ENCODE results near the gene RC3H1.
"Not testable (repeated sequence)": the region's sequence is repeated elsewhere in the genome, so short reads cannot be mapped to it uniquely, and the experiment has no call there.

Gene RC3H1, protein sequence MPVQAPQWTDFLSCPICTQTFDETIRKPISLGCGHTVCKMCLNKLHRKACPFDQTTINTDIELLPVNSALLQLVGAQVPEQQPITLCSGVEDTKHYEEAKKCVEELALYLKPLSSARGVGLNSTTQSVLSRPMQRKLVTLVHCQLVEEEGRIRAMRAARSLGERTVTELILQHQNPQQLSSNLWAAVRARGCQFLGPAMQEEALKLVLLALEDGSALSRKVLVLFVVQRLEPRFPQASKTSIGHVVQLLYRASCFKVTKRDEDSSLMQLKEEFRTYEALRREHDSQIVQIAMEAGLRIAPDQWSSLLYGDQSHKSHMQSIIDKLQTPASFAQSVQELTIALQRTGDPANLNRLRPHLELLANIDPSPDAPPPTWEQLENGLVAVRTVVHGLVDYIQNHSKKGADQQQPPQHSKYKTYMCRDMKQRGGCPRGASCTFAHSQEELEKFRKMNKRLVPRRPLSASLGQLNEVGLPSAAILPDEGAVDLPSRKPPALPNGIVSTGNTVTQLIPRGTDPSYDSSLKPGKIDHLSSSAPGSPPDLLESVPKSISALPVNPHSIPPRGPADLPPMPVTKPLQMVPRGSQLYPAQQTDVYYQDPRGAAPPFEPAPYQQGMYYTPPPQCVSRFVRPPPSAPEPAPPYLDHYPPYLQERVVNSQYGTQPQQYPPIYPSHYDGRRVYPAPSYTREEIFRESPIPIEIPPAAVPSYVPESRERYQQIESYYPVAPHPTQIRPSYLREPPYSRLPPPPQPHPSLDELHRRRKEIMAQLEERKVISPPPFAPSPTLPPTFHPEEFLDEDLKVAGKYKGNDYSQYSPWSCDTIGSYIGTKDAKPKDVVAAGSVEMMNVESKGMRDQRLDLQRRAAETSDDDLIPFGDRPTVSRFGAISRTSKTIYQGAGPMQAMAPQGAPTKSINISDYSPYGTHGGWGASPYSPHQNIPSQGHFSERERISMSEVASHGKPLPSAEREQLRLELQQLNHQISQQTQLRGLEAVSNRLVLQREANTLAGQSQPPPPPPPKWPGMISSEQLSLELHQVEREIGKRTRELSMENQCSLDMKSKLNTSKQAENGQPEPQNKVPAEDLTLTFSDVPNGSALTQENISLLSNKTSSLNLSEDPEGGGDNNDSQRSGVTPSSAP
- 86.9 to 104 (median 98.3) reads per million in 4 donors for total RNA-seq

DNA sequence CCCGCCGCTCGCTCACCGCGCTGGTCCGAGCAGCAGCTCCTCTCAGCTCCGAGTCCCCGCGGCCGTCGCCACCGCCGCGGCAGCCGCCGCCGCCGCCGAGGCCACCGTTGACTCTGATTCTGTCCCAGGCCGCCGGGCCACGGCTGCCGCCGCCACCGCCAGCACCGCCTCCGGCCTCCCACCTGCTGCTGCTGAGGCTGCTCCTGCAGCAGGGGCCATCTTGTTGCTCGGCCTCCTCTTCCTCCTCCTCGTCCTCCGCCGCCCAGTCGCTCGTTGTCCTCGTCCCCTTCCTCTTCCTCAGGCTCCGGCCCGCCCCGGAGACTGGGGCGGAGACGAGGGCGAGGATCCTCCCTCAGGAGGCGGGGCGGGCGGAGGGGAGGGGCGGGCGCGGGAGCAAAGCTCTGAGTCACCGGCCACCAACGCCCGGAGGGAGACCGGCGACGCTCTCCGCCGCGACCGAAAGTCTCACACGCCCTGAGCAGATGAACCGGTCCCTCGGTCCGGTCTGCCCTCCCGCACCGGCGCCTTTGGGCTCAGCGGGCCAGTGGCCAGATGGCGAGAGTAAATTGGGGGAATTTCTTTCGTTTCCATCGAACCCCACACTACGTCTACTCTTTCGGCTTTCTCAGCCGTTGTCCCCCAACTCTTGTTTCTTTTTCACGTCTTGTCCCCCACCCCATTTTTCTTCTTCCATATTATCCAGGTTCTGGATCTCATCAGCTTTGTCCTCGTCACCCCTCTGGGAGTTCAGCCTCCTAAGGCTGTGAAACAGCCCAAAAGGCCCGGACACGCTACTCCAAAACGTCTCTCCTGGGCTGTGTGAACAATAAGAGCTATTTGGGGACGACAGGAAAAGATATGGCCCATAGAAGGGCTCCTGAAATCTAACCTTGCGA, at the start of gene RC3H1:
TSS of gene RC3H1 (minus strand) at position 278 of the 896 bp plus-strand sequence. CDS start 29,372 bp downstream, outside the sequence.
- peak; percentile 81 to 92 (median 85) for DNase-seq

GRCh38 chr1:174070614-174071013, 48.5 kb upstream of the RC3H1 start:
- DNase-seq = no peak

DNA sequence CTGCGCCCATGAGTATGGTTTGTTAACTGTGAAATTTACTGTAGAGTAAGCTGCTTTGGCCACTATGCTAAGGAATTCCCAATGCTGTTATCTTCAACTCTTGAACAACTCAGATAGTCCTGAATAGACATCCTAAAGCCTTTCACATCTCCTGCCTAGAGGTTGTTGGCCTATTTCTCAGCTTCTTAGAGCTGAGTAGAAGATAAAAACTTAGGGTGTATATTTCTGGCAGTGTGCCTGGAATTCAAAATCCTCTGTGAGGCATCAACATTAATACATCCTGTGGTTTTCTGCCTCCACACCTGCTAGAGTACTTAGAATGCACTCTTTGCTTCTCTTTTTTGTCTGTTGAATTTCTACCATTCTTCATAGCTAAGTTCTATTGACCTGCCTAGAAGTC, 45.8 kb upstream of the RC3H1 start:
- DNase-seq = no peak

DNA sequence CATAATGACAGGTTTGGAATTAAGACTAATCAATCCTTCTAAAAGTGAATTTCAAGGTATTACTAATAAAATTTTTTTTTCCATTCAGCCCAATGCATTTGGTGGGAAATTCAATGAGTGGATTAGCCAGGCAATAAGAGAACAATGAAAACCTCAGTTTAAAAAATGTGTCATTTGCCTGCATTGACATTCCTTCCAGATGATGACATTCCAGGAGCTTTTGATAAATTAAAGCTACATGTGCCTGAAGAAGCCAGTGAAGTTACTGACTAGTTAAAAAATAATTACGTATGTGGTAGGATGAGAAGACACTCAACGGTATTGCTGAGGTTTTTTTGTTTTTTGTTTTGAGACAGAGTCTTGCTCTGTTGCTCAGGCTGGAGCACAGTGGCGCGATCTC, 37.9 kb upstream of the RC3H1 start:
- DNase-seq = no peak

GRCh38 chr1:174058624-174059023, 36.5 kb upstream of the RC3H1 start:
- no peak for DNase-seq

DNA sequence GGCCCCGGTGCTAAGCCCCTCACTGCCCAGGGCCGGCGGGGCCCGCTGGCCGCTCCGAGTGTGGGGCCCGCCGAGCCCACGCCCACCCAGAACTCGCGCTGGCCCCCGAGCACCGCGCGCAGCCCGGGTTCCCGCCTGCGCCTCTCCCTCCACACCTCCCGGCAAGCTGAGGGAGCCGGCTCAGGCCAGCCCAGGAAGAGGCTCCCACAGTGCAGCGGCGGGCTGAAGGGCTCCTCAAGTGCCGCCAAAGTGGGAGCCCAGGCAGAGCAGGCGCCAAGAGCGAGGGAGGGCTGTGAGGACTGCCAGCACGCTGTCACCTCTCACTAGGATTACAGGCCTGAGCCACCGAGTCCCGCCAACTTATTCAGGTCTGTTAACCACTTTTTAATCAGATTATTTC, 34.5 kb upstream of the RC3H1 start:
- not testable (repeated sequence) for DNase-seq

DNA sequence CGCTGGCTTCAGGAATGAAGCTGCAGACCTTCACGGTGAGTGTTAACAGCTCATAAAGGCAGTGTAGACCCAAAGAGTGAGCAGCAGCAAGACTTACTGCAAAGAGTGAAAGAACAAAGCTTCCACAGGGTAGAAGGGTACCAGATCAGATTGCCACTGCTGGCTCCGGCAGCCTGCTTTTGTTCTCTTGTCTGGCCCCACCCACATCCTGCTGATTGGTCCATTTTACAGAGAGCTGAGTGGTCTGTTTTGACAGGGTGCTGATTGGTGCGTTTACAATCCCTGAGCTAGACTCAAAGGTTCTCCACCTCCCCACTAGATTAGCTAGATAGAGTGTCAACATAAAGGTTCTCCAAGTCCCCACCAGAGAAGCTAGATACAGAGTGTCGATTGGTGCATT, 33.6 kb upstream of the RC3H1 start:
- not testable (repeated sequence) for DNase-seq

- DNase-seq = no peak
Observed at GRCh38 chr1:174053826-174054225, 31.7 kb upstream of the RC3H1 start.

GRCh38 chr1:174052621-174053020, 30.5 kb upstream of the RC3H1 start:
- no peak for DNase-seq

DNA sequence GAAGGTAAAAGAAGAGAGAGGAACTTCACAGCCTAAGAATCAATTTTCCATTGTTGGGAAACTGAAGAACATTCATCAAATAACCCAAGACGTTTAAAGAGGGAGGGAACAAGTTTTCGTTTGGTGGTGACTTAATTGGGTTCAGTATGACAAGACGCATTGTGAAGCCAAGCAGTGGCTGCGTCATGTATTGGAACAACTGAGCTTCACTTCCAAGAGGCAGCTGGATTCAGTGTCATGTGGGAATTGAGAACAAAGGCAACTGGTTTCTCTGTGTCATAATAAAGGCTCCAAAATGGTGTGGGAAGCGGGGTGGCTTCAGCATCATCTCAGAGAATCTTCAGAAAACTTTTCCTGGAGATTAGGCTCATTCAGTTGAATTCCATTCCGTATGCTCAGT, 29.8 kb upstream of the RC3H1 start:
- DNase-seq = no peak

GRCh38 chr1:174049514-174049913, 27.4 kb upstream of the RC3H1 start:
- DNase-seq = no peak

- no peak for DNase-seq
Observed at GRCh38 chr1:174044418-174045222, 22.5 kb upstream of the RC3H1 start.

DNA sequence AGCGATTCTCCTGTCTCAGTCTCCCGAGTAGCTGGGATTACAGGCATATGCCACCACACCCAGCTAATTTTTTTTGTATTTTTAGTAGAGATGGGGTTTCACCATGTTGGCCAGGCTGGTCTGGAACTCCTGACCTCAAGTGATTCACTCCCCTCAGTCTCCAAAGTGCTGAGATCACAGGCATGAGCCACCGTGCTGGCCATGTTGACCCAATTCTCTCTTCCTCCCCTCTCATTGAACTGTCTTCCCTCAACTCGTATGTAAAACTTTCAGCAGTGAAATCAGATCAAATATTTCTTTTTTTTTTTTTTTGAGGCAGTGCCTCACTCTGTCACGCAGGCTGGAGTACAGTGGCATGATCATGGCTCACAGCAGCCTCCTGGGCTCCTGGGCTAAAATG, 20.4 kb upstream of the RC3H1 start:
- DNase-seq = not testable (repeated sequence)

DNA sequence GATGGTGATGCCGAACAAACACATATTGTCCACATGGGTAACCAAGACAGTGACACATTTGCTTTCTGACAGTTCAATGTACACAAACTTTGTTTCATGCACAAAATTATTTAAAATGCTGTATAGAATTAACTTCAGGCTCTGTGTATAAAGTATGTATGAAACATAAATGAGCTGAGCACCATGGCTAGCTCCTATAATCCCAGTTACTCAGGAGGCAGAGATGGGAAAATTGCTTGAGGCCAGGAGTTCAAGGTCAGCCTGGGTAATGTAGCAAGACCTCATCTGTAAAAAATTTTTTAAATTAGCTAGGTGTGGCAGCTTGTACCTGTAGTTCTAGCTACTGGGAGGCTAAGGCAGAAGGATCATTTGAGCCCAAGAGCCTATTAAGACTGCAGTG, 19.2 kb upstream of the RC3H1 start:
- DNase-seq = no peak

GRCh38 chr1:174040387-174040786, 18.2 kb upstream of the RC3H1 start:
- no peak for DNase-seq

GRCh38 chr1:174039027-174039426, 16.9 kb upstream of the RC3H1 start:
- DNase-seq = no peak

DNA sequence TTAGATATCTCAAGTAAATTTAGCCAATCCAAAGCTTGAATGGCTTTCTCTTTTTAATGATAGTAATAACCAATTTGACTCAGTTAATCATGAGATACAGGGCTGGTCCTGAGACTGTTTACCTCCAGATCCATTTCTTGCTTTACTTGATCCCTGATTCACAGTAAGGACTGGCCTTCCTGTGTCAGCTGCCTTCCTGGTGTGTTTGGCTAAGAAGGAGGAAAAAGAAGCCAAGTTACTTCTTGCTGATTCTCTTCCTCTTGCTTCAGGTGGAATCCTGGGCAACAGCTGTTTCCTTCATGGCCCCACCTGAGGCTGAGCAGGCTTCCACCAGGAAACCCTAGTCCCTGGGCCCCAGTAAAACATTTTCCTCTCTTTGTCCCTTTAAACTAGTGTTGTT, 14.6 kb upstream of the RC3H1 start:
- no peak for DNase-seq

GRCh38 chr1:174036204-174036603, 14.0 kb upstream of the RC3H1 start:
- DNase-seq = no peak

- no peak for DNase-seq
Observed at GRCh38 chr1:174032671-174033222, 10.6 kb upstream of the RC3H1 start.

DNA sequence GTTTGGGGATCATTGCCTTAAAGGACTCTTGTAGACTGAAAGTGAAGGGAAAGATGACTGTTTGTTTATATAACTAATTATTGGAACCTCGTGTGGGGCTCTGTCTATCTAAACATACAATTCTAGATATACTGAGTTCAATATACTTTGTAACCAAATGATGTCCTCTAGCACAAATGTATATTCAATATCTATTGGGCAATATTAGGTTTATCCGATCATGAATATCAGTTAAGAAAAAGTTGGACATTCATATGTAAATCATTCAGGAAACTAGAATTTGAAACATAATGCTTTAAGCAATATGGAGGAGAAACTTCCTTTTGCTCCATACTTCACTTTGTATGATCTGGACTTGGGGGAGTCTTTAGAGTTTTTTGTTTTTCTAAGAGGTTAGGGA, 8.9 kb upstream of the RC3H1 start:
- no peak for DNase-seq

GRCh38 chr1:174028495-174028894, 6.3 kb upstream of the RC3H1 start:
- DNase-seq = no peak

Measured in T-helper 1 cell (primary cell).